ENCODE measurements around the gene THBS4.

The THBS4 gene

GRCh38 chr5:80037366-80037765 is 2.2 kb downstream of the THBS4 start:
- Histone ChIP-seq H3K9ac (ENCODE audit: low read length) (no peak overlapping the region), H3K4me2 (ENCODE audit: low read length) (peak overlapping the region; percentile 57), H3K9me3 (ENCODE audit: insufficient read depth, low read length) (no peaks in the 10 kb centered on the region), H3K4me1 (ENCODE audit: low read length) (peaks cover 16% of the 10 kb centered on the region), H4K20me1 (ENCODE audit: insufficient read depth, low read length) (no peaks in the 10 kb centered on the region), H3K36me3 (replicated peaks; ENCODE audit: low read depth, low read length) (no peaks in the 10 kb centered on the region), H2AFZ (ENCODE audit: low read depth, low read length) (no peak overlapping the region), H3K4me3 (ENCODE audit: low read length) (peak overlapping the region; percentile 32), H3K27ac (ENCODE audit: low read length) (no peak overlapping the region), H3K79me2 (ENCODE audit: low read length) (no peaks in the 10 kb centered on the region), H3K27me3 (ENCODE audit: low read depth, low read length) (peaks cover 27% of the 10 kb centered on the region; the same call in 1 of the 2 replicates)
- no peak for TF ChIP-seq CTCF (IDR thresholded peaks at IDR 0.05; ENCODE audit: low read depth, low read length)

GRCh38 chr5:80039650-80040049 is 4.5 kb downstream of the THBS4 start:
- H2AFZ ChIP-seq (ENCODE audit: low read depth, low read length), result no peak overlapping the region
- H3K27ac ChIP-seq (ENCODE audit: low read length), result no peak overlapping the region
- H3K9me3 ChIP-seq (ENCODE audit: insufficient read depth, low read length), result no peaks in the 10 kb centered on the region
- H3K4me3 ChIP-seq (ENCODE audit: low read length), result no peak overlapping the region
- no peaks in the 10 kb centered on the region for H4K20me1 ChIP-seq (ENCODE audit: insufficient read depth, low read length)
- no peaks in the 10 kb centered on the region for H3K36me3 ChIP-seq (replicated peaks; ENCODE audit: low read depth, low read length)
- H3K9ac ChIP-seq (ENCODE audit: low read length), result no peak overlapping the region
- H3K79me2 ChIP-seq (ENCODE audit: low read length), result no peaks in the 10 kb centered on the region
- H3K4me1 ChIP-seq (ENCODE audit: low read length), result peaks cover 16% of the 10 kb centered on the region
- H3K27me3 ChIP-seq (ENCODE audit: low read depth, low read length), result peaks cover 36% of the 10 kb centered on the region; the same call in 1 of the 2 replicates
- H3K4me2 ChIP-seq (ENCODE audit: low read length), result no peak overlapping the region
- TF ChIP-seq CTCF (IDR thresholded peaks at IDR 0.05; ENCODE audit: low read depth, low read length) (no peak), EZH2phosphoT487 (IDR thresholded peaks at IDR 0.05; ENCODE audit: low read depth) (no peak)

GRCh38 chr5:80041527-80041926 is 6.4 kb downstream of the THBS4 start:
- no peak overlapping the region for H3K4me3 ChIP-seq (ENCODE audit: low read length)
- no peaks in the 10 kb centered on the region for H3K9me3 ChIP-seq (ENCODE audit: insufficient read depth, low read length)
- no peak overlapping the region for H3K27ac ChIP-seq (ENCODE audit: low read length)
- no peak overlapping the region for H3K4me2 ChIP-seq (ENCODE audit: low read length)
- no peak overlapping the region for H2AFZ ChIP-seq (ENCODE audit: low read depth, low read length)
- peaks cover 29% of the 10 kb centered on the region; the same call in 1 of the 2 replicates for H3K27me3 ChIP-seq (ENCODE audit: low read depth, low read length)
- no peaks in the 10 kb centered on the region for H3K36me3 ChIP-seq (replicated peaks; ENCODE audit: low read depth, low read length)
- peaks cover 14% of the 10 kb centered on the region for H3K4me1 ChIP-seq (ENCODE audit: low read length)
- no peak overlapping the region for H3K9ac ChIP-seq (ENCODE audit: low read length)
- no peaks in the 10 kb centered on the region for H3K79me2 ChIP-seq (ENCODE audit: low read length)
- TF ChIP-seq EZH2phosphoT487 (IDR thresholded peaks at IDR 0.05; ENCODE audit: low read depth), result no peak
- no peak for TF ChIP-seq CTCF (IDR thresholded peaks at IDR 0.05; ENCODE audit: low read depth, low read length)
- no peaks in the 10 kb centered on the region for H4K20me1 ChIP-seq (ENCODE audit: insufficient read depth, low read length)

- H3K4me3 ChIP-seq (ENCODE audit: low read length), result no peak overlapping the region
- peaks cover 22% of the 10 kb centered on the region; the same call in 1 of the 2 replicates for H3K27me3 ChIP-seq (ENCODE audit: low read depth, low read length)
- H3K9me3 ChIP-seq (ENCODE audit: insufficient read depth, low read length), result no peaks in the 10 kb centered on the region
- H3K9ac ChIP-seq (ENCODE audit: low read length), result no peak overlapping the region
- no peaks in the 10 kb centered on the region for H3K79me2 ChIP-seq (ENCODE audit: low read length)
- H3K4me2 ChIP-seq (ENCODE audit: low read length), result no peak overlapping the region
- TF ChIP-seq CTCF (IDR thresholded peaks at IDR 0.05; ENCODE audit: low read depth, low read length), result no peak
- no peak for TF ChIP-seq EZH2phosphoT487 (IDR thresholded peaks at IDR 0.05; ENCODE audit: low read depth)
- H3K36me3 ChIP-seq (replicated peaks; ENCODE audit: low read depth, low read length), result no peaks in the 10 kb centered on the region
- H3K4me1 ChIP-seq (ENCODE audit: low read length), result peaks cover 6% of the 10 kb centered on the region
- H2AFZ ChIP-seq (ENCODE audit: low read depth, low read length), result no peak overlapping the region
- no peak overlapping the region for H3K27ac ChIP-seq (ENCODE audit: low read length)
- no peaks in the 10 kb centered on the region for H4K20me1 ChIP-seq (ENCODE audit: insufficient read depth, low read length)
Observed at GRCh38 chr5:80042330-80042729, 7.2 kb downstream of the THBS4 start.

Measured in OCI-LY3 (cell line).